Forelimb muscle (tissue), 1 donor: Measurements from ENCODE around the gene RBM18. TPM values are rescaled to one million over a fixed set of nuclear protein-coding genes. Genes with fewer than 3 reads are reported as not detected.

Experiments
- DNase-seq: peaks from one replicate; pipeline ENCODE4 v3.0.0-alpha.2; 2013; ENCODE audit warnings: low read depth
- polyA plus RNA-seq: library from polyadenylated mRNA; unstranded; fragments of 120-200 nt; gene quantifications from one replicate; pipeline ENCODE4 v1.2.1, GENCODE V29; 2013; ENCODE audit not compliant: insufficient read length

RBM18 gene
- polyA plus RNA-seq, 1 donor, result 29.9 TPM

DNA sequence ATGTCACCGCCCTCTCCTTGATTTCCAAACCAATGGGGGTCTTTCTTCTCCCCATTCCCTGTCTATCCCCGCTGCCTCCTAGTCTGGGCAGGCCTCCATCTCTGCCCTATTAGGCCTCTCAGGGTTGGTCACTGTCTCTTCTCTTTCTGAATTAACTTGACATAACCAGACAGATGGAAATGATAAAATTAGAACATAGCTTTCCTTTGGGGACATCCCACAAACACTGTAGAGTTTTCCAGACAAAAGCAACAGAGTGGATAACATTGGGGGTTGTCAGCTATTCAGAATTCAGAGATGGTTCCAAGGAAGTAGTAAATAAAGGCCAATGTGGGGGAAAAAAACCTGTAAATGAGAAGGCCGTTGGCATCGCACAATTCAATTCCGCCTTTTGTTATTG is 60.6 kb downstream of the RBM18 start:
- DNase-seq, result peak; percentile 28

DNA sequence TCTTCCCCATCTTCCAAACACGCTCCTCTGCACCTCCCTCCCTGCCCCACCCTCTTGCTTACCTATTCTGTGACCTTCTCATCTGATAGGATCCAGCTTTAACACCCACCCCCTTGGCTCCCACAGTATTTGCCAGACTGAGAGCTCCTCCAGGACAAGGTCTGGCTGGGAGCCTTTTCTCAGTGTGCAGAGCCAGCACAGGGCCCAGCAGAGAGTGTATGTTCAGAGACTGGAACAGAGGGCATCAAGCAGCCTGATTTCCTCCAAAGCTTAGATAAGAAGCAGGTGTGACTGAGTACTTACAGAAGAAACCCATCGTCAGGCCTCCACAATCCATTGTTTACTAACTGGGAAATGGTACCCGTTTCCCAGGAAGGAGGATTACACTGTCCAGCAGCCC is 62.5 kb downstream of the RBM18 start:
- no peak for DNase-seq

DNA sequence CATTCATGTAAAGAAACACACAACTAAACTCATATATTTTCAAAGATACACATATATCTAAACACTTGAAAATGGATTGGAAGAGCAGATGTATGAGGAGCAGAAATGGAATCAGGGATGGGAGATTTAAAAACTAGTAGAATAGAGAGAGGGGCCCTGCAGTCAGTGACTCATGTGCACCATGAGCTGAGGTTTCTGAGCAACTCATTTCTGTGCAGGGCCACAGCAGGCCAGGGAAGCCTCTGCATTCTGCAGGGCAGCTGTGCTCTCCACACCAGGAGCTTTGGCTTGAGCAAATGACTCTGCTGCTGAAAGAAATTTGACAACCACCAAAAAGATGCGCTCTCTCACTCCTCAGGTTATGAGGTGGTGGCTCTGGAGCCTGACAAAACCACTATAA is 63.0 kb downstream of the RBM18 start:
- no peak for DNase-seq

DNA sequence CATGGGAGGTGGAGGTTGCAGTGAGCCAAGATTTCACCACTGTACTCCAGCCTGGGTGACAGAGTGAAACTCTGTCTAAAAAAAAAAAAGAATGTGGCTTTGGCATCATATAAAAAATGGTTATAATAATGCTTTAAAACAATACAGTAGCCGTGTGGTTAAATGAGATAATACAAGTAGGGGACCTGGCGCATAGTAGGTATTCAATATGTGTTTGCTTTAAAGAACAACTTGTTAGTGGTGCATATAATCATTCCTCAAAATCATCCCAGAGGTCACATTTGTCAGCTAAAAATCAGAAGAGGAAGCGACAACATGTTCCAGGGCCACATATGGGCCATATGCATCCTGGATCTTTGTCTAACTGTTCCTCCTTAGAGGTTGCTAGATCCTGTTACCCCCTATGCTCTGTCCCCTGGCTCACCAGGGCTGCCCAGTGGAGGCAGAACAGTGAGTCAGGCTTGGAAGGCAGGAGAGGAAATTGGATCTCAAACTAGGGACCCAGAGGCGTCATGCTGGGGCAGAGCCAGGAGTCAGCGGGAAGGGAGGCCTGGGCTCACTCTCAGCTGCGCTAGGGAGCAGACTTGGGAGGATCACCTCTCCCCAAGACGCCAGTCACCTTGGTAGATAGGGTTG is 63.6 kb downstream of the RBM18 start:
- DNase-seq, result no peak

DNA sequence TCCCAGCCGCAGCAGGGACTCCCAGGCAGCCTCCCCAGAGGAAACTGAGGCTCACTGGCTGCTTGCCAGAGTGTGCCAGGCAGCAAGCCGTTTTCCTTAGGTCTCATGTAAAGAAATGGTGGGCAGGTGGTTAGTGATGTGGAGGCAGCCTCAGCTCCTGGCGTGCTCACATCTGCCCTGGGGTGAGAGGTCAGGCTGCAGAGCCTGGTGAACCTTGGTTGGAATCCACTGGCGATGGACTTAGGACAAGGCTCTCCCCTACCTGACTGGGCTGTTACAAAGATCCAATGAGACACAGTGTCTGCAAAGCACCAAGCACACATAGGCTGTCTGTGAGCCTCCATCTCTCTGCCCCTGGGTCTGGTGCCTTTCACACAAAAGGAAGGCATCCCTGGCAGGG is 66.8 kb downstream of the RBM18 start:
- no peak for DNase-seq

DNA sequence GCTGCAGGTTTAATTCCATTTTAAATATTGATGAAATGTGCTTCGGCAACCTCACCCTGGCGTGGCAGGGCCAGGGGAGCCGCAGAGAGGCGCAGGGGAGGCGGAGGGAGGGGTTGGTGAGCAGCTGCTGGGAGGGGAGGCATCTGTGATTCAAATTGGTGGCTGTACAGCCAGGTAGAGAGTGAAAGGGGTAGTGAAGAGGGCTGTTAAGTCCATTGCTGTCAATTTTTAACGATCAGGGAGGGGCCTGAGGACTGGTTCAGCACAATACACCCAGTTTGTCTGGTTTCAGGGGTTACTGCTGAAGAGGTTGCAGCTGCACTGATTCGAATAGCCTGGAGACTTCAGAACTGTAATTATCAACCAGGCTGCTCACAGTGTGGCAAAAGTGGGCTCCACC is 67.2 kb downstream of the RBM18 start:
- DNase-seq, result no peak

DNA sequence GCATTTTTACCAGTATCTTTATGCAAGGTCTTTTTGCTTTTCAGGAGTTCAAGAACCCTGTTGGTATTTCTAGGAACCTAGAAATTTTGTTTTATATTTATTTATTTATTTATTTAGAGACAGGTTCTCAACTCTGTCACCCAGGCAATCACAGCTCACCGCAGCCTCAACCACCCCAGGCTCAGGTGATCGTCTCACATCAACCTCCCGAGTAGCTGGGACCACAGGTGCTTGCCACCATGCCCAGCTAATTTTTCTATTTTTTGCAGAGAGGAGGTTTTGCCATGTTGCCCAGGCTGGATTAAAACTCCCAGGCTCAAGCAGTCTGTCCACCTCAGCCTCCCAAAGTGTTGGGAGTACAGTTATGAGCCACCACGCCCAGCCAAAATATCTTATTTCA is 68.8 kb downstream of the RBM18 start:
- no peak for DNase-seq

DNA sequence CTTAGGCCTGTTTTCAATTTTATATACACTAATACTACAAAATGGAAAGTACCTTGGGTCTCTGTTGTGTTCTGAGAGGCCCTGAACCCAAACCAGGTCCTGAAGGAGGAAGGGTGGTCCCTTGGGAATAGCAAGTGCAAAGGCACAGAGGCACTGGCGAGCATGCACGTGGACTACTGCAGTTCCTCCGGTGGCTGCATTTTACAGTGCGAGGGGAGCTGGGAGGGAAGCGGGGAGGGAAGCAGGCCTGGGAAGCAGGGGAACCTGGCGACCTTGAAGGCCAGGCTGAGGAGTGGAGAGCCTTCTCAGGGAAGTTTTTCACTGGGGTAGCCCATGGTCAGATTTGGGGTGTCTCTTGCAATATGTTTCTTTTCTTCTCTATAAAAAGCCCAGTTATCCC is 71.0 kb downstream of the RBM18 start:
- no peak for DNase-seq

DNA sequence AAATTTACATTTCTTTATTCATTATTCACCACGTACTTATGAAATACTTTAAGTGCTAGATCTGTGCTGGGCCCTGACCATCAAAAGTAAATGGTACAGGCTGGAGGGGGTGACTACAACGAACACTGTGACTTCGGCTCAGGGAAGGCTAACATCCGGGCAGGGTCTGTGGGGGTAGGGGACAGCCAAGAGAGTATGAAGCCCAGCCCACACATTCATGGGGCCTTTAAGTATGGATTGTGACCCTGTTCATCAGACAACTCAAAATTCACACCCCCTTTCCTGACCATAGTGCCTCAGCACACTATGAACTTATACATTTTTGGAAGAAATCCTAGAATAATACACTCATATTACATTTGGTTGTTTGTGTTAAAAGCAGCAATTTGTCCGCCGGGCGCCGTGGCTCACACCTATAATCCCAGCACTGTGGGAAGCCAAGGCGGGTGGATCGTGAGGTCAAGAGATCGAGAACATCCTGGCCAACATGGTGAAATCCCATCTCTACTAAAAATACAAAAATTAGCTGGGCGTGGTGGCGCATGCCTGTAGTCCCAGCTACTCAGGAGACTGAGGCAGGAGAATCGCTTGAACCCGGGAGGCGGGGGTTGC is 71.6 kb downstream of the RBM18 start:
- DNase-seq, result no peak

DNA sequence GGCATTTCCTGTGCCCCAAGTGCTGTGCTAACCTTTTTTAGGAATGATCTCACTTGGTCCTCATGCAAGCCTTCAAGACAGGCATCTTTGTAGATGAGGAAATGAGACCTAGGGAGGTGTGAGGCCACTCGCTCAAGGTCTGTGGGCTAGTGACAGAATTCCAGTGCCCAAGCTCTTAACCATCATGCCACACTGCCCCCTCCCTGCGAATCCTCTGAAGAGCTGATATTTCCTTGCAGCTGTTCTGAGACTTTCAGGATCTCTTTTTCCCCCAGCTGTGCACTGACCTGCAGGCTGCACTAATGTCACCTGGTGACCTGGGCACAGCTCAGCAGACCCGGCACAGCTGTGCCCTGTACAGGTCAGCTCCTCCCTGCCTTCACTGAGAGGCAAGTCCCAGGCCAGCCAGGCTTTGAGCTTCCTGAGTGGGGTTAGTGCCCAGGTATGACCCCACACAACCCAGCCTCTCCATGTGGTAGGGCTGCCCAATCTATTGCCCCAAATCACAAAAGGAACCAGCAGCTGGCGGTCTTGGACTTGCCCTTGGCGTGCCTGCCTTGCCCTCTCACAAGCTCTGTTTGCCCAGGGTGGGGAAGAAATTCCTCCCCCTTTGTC is 72.3 kb downstream of the RBM18 start:
- no peak for DNase-seq

DNA sequence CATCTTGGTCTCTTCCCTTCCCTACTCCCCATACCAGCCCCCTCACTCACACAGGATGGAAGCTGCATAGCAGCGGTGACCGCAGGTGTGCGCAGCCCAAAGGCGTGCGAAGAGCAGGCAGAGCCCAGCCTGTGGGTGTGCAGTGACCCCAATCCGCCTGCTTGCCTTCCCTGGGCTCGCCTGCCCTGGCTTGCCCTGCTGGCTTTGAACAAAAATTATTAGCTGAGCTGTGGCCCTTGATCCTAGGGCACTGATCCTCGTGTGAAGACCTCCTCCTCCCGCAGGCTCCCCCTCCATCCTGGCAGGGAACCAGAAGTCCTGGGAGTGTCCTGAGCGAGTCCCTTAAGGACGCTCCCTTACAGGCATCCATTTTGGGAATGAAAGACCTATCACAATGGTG is 73.1 kb downstream of the RBM18 start:
- DNase-seq, result no peak

DNA sequence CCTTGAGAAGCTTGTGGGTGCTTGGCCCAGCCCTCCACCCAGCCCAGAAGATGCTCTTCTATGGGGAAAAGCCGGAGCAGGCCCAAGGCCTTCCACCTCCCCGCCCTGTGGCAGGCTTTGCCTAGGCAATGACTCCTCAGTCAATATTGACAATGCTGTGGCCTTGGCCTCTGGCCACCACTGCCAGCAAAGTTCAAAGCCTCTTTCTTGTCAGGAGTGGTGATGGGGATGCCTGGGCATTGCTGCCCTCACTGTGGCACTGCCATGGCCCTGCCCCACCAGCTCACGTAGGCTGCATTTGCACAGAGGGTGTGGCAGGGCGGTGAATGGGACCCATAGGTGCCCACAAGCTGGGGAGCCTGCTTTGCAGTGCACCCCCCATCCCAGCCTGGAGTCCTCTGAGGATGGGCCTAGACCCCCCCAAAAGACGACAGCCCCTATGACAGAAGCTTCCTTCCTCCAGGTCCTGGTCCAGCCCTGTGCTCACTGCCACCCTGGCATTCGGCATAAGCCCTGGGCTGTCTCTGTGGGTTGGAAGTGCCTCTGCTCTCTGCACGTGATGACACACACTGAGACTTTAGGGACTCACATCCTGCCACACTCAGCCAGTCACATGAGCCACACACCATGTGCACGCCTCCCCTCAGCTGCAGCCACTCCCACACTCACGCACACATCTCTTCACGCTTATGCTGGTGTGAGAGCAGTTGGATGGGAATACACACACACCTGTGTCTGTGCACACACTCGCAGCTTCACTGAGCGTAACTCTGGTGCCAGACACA is 73.9 kb downstream of the RBM18 start:
- no peak for DNase-seq

DNA sequence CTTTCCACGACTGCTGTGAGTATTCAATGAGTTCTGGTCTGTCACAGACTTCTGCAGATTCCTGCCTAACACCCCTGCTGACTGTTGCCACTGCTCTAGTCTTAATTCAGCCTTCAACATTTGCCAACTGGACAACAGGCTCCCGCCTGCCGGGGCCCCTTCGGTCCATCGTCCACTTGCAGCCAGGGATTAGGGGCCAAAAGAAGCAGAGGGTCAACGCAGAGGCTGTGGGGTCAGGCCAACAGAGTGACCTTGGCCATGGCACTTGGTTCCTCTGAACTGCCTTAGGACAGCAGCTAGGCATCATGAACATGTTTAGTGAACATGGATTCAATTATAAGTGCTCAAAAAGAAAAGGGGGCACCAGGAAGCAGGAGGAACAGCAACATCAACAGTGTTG is 76.3 kb downstream of the RBM18 start:
- no peak for DNase-seq

Other genes with a start within 250 kb of the RBM18 start
- gene TTLL11, start 171.5 kb downstream of the RBM18 start, polyA plus RNA-seq, result 30.4 TPM
- gene NDUFA8, start 105.1 kb downstream of the RBM18 start, polyA plus RNA-seq, result 57.4 TPM
- not detected for gene MORN5, start 104.9 kb downstream of the RBM18 start, polyA plus RNA-seq
- gene LHX6, start 35.9 kb downstream of the RBM18 start, polyA plus RNA-seq, result 5.1 TPM
- 29.1 TPM for gene MRRF, start within 50 bp of the RBM18 start, polyA plus RNA-seq
- 4.5 TPM for gene PTGS1, start 106.2 kb upstream of the RBM18 start, polyA plus RNA-seq
- gene OR1J1, start 213.1 kb upstream of the RBM18 start, polyA plus RNA-seq, result not detected
- not detected for gene OR1J2, start 246.0 kb upstream of the RBM18 start, polyA plus RNA-seq